OCI-LY3 (cell line): ENCODE data around the gene FBLN7.

Source experiments
- H2AFZ ChIP-seq: fragments of 200-600, 300-600 bp; shearing (Covaris generic); 2 replicates; pipeline ENCODE4 v1.6.0; 2014; ENCODE audit warnings: antibody characterized with exemption, low read depth, low read length
- H3K27ac ChIP-seq: fragments of 200-600, 300-600 bp; sonication (generic); 2 replicates; pipeline ENCODE4 v1.5.1; 2014; ENCODE audit warnings: mild to moderate bottlenecking, low read length, moderate library complexity, mixed read lengths
- H3K27me3 ChIP-seq: fragments of 200-600, 300-600 bp; sonication (generic); 2 replicates; pipeline ENCODE4 v1.6.1; 2014; ENCODE audit warnings: low read depth, low read length, mixed read lengths
- H3K36me3 ChIP-seq: fragments of 200-600, 300-600 bp; sonication (generic); replicated peaks from 2 replicates; pipeline ENCODE3; 2014; ENCODE audit warnings: low read depth, low read length, mixed read lengths
- H3K4me1 ChIP-seq: fragments of 300-600, 200-600 bp; sonication (generic); 2 replicates; pipeline ENCODE4 v1.6.1; 2014; ENCODE audit warnings: low read length, mixed read lengths
- H3K4me2 ChIP-seq: fragments of 200-600, 300-600 bp; sonication (generic); 2 replicates; pipeline ENCODE4 v1.6.1; 2014; ENCODE audit warnings: low read length, mixed read lengths
- H3K4me3 ChIP-seq: fragments of 300-600, 200-600 bp; sonication (generic); 2 replicates; pipeline ENCODE4 v1.5.1; 2014; ENCODE audit warnings: antibody characterized with exemption, mild to moderate bottlenecking, low read length, moderate library complexity
- H3K79me2 ChIP-seq: fragments of 300-600, 200-600 bp; shearing (Covaris generic); 2 replicates; pipeline ENCODE4 v1.6.1; 2014; ENCODE audit warnings: mild to moderate bottlenecking, low read length, mixed read lengths
- H3K9ac ChIP-seq: fragments of 300-600, 200-600 bp; shearing (Covaris generic); 2 replicates; pipeline ENCODE4 v1.6.0; 2014; ENCODE audit warnings: mild to moderate bottlenecking, low read length, moderate library complexity
- H3K9me3 ChIP-seq: fragments of 200-600, 300-600 bp; shearing (Covaris generic); 2 replicates; pipeline ENCODE4 v1.6.1; 2014; ENCODE audit warnings: low read length, mixed read lengths; ENCODE audit not compliant: insufficient read depth
- H4K20me1 ChIP-seq: fragments of 200-600, 300-600 bp; sonication (generic); 2 replicates; pipeline ENCODE4 v1.6.1; 2016; ENCODE audit warnings: low read length, mixed read lengths; ENCODE audit not compliant: insufficient read depth
- EZH2phosphoT487 ChIP-seq: fragments of 200-600 bp; shearing (Covaris generic); IDR thresholded peaks from 2 replicates; pipeline ENCODE4 v1.6.1; 2018; ENCODE audit warnings: antibody characterized with exemption, mixed run types, low read depth
- TF ChIP-seq, protein P1 (sequence below): fragments of 200-600, 300-600 bp; sonication (generic); IDR thresholded peaks from 2 replicates; pipeline ENCODE4 v1.5.1; 2014; ENCODE audit warnings: antibody characterized with exemption, low read length, low read depth

FBLN7 gene

DNA sequence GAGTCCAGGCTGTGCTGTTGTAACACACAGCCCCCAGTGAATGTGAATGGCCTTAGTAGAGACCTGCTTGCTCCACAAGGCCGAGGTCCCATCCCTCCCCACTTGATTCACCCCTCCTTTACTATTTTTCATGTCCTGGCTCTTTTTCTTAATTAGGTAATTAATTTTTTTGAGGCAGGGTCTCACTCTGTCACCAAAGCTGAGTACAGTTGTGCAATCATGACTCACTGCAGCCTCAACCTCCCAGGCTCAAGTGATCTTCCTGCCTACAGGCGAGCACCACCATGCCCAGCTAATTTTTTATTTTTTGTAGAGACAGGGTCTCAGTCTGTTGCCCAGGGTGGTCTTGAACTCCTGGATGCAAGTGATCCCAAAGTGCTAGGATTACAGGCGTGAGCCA lies 19.3 kb downstream of the FBLN7 start:
- H3K4me3 ChIP-seq = no peak overlapping the region
- no peak for TF ChIP-seq EZH2phosphoT487
- TF ChIP-seq, protein P1, sequence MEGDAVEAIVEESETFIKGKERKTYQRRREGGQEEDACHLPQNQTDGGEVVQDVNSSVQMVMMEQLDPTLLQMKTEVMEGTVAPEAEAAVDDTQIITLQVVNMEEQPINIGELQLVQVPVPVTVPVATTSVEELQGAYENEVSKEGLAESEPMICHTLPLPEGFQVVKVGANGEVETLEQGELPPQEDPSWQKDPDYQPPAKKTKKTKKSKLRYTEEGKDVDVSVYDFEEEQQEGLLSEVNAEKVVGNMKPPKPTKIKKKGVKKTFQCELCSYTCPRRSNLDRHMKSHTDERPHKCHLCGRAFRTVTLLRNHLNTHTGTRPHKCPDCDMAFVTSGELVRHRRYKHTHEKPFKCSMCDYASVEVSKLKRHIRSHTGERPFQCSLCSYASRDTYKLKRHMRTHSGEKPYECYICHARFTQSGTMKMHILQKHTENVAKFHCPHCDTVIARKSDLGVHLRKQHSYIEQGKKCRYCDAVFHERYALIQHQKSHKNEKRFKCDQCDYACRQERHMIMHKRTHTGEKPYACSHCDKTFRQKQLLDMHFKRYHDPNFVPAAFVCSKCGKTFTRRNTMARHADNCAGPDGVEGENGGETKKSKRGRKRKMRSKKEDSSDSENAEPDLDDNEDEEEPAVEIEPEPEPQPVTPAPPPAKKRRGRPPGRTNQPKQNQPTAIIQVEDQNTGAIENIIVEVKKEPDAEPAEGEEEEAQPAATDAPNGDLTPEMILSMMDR = no peak
- no peaks in the 10 kb centered on the region for H3K27me3 ChIP-seq
- H3K4me2 ChIP-seq = no peak overlapping the region
- no peaks in the 10 kb centered on the region for H3K79me2 ChIP-seq
- no peak overlapping the region for H3K27ac ChIP-seq
- H3K36me3 ChIP-seq = no peaks in the 10 kb centered on the region
- H3K4me1 ChIP-seq = peaks cover 6% of the 10 kb centered on the region; the same call in 1 of the 2 replicates
- no peak overlapping the region for H2AFZ ChIP-seq
- H3K9ac ChIP-seq = no peak overlapping the region
- no peaks in the 10 kb centered on the region for H4K20me1 ChIP-seq
- no peaks in the 10 kb centered on the region for H3K9me3 ChIP-seq

DNA sequence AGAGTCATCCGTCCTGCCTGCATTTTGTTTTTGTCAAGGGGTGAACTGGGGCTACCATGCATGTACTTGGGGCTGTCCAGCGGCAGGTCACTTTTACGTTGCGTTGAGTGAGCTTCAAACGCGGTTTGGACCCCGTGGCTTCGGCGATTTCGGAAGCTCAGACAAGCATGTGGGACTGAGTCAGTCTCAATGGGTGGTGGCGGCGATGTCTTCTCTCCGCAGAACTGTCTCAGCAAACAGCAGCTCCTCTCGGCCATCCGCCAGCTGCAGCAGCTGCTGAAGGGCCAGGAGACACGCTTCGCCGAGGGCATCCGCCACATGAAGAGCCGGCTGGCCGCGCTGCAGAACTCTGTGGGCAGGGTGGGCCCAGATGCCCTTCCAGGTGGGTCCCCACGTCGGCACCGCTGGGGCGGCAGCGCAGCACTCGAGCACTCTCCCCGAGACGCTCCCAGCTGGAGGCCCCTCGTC lies 21.3 kb downstream of the FBLN7 start:
- H3K4me2 ChIP-seq = peak overlapping the region; percentile 62
- H3K36me3 ChIP-seq = no peaks in the 10 kb centered on the region
- TF ChIP-seq, protein P1 = no peak
- no peak for TF ChIP-seq EZH2phosphoT487
- H4K20me1 ChIP-seq = no peaks in the 10 kb centered on the region
- no peak overlapping the region for H3K27ac ChIP-seq
- peaks cover 6% of the 10 kb centered on the region; the same call in 1 of the 2 replicates for H3K4me1 ChIP-seq
- H3K27me3 ChIP-seq = no peaks in the 10 kb centered on the region
- no peaks in the 10 kb centered on the region for H3K9me3 ChIP-seq
- H3K4me3 ChIP-seq = peak overlapping the region; percentile 55
- no peak overlapping the region for H3K9ac ChIP-seq
- H3K79me2 ChIP-seq = no peaks in the 10 kb centered on the region
- H2AFZ ChIP-seq = peak overlapping the region; percentile 83

DNA sequence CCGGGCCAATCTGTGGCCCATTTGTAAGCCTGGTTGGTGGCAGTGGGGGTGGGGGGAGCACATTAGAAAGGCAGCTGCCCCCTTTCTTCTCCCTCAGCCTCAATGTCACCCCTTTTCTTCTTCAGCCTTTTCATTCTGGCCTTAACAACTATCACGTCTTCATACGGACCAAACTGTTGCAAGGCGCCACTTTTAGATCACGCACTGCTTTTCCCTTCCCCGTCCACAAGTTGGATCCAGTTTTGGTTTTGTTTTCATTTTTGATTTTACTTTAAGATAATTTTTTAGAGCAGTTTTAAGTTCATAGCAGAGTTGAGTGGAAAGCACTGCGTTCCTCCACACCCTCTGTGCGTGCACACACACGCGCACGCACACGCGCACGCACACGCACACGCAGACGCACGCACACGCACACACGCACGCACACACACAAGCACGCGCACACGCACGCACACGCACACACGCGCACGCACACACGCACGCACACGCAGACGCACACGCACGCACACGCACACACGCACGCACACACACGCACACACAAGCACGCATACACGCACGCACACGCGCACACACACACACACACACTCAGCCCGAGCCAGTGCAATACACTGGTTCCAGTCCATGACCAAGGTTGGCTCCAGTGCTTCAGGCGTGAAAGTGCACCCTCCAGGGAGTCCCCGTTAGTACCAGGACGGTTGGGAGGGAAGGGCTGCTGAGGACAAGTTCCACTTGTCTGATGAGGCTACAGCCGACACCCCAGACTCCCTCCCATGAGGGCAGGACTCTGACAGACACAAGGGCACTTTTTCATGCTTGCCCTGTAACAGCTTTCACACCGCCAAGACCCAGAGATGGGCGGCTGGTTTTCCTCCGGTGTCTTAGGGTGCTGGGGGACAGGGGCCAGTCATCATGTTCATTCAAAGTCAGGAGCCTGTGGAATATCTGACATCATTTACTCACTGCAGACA lies 22.4 kb downstream of the FBLN7 start:
- Histone ChIP-seq H3K36me3 (no peaks in the 10 kb centered on the region), H3K4me1 (peaks cover 6% of the 10 kb centered on the region; the same call in 1 of the 2 replicates), H3K4me2 (no peak overlapping the region), H3K9ac (no peak overlapping the region), H2AFZ (no peak overlapping the region), H4K20me1 (no peaks in the 10 kb centered on the region), H3K79me2 (no peaks in the 10 kb centered on the region), H3K27ac (no peak overlapping the region), H3K4me3 (no peak overlapping the region), H3K27me3 (no peaks in the 10 kb centered on the region), H3K9me3 (no peaks in the 10 kb centered on the region)
- no peak for TF ChIP-seq EZH2phosphoT487
- TF ChIP-seq, protein P1 = no peak

DNA sequence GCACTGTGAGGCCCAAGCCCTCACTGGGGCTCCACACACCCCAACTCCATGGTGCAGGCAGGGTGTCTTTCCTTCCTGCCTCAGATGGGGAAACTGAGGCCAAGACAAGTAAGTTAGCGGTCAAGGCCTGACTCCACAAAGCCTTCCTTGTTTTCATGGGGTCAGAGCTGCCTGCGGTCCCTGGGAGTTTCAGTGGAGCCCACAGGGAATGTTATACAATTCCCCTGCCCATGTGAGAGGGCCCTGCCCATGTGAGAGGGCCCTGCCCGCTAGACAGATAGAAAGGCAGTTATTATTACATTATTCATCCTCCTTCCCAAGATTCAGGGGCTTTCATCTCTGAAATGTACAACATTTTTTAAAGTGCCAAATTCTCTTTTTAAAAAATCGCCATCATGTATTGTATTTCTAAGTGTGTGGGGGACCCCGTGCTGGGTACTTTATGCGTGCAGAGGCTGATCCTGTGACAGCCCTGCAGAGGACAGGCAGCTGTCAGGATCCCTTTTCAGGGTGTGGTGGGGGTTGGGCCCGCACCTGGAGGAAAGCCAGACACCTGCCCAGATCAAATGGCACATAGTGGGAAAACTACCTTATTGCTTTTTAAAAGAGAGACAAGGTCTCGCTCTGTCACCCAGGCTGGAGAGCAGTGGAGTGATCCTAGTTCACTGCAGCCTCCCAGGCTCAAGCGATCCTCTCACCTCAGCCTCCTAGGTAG lies 23.4 kb downstream of the FBLN7 start:
- Histone ChIP-seq H3K9me3 (no peaks in the 10 kb centered on the region), H3K36me3 (no peaks in the 10 kb centered on the region), H3K27ac (no peak overlapping the region), H3K9ac (no peak overlapping the region), H3K4me3 (no peak overlapping the region), H3K4me1 (peaks cover 6% of the 10 kb centered on the region; the same call in 1 of the 2 replicates), H3K79me2 (no peaks in the 10 kb centered on the region), H2AFZ (no peak overlapping the region), H4K20me1 (no peaks in the 10 kb centered on the region), H3K4me2 (no peak overlapping the region), H3K27me3 (no peaks in the 10 kb centered on the region)
- no peak for TF ChIP-seq EZH2phosphoT487
- TF ChIP-seq, protein P1 = no peak
